GM12874 (cell line): ENCODE results near the gene USP48.

ENCODE experiments used
- CTCF ChIP-seq: IDR thresholded peaks from 2 replicates; pipeline ENCODE4 v1.5.1; 2011; ENCODE audit warnings: low read depth, mild to moderate bottlenecking, control low read depth, low read length, moderate library complexity; ENCODE audit not compliant: insufficient read depth

The USP48 gene

GRCh38 chr1:21820597-21821232, 37.8 kb upstream of the USP48 start:
- TF ChIP-seq CTCF = no peak

- no peak for TF ChIP-seq CTCF
Observed at GRCh38 chr1:21818656-21819055, 35.7 kb upstream of the USP48 start.

- TF ChIP-seq CTCF = no peak
Observed at GRCh38 chr1:21816602-21817302, 33.8 kb upstream of the USP48 start.

GRCh38 chr1:21815724-21816321, 32.9 kb upstream of the USP48 start:
- TF ChIP-seq CTCF = no peak

GRCh38 chr1:21814981-21815582, 32.1 kb upstream of the USP48 start:
- TF ChIP-seq CTCF = no peak

- peak; percentile 75 for TF ChIP-seq CTCF
Observed at GRCh38 chr1:21814241-21814918, 31.4 kb upstream of the USP48 start.

GRCh38 chr1:21813542-21813941, 30.6 kb upstream of the USP48 start:
- no peak for TF ChIP-seq CTCF
